GM18870 (cell line): ENCODE measurements around the gene PLCB4.

Experiments used
- ATAC-seq: cut with Tn5 transposase; IDR thresholded peaks from one replicate; pipeline ENCODE4 v1.9.1; 2021; ENCODE audit warnings: moderate library complexity; ENCODE audit not compliant: unreplicated experiment

The PLCB4 gene

DNA sequence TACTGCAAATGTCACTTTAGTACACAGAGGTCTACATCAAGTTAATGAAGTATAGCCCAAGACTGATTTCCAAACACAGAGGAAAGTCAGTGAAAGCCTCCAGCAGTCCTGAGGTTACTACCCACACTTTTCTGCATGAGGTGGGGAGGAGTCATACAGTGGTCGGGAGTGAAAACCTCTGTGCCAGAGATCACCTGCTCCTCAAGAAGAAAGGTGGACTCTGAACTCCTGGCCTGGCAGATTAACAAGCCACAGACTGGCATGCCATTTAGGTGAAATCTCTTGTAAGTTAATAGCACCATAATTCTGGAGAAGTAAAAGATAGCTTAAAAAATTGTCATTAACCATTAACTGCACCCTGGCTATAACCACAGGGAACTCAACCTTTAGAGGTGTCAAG lies 320.5 kb downstream of the PLCB4 start:
- no peak for ATAC-seq

DNA sequence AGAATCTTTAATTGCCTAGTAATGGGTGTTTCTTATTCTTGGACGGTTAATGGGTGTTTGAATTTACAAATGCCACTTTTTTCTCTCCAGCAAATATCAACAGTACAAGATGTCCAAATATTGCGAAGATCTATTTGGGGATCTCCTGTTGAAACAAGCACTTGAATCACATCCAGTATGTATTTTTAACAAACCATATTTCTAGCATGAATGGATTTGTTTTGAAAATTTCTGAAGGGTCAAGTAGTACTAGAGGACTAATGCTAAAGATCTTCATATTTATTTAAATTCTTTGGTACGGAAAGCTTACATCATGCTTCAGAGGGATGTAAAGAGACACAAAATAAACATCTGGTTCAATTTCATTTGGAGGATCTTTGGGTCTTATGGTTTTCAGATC lies 321.6 kb downstream of the PLCB4 start:
- ATAC-seq, result no peak

DNA sequence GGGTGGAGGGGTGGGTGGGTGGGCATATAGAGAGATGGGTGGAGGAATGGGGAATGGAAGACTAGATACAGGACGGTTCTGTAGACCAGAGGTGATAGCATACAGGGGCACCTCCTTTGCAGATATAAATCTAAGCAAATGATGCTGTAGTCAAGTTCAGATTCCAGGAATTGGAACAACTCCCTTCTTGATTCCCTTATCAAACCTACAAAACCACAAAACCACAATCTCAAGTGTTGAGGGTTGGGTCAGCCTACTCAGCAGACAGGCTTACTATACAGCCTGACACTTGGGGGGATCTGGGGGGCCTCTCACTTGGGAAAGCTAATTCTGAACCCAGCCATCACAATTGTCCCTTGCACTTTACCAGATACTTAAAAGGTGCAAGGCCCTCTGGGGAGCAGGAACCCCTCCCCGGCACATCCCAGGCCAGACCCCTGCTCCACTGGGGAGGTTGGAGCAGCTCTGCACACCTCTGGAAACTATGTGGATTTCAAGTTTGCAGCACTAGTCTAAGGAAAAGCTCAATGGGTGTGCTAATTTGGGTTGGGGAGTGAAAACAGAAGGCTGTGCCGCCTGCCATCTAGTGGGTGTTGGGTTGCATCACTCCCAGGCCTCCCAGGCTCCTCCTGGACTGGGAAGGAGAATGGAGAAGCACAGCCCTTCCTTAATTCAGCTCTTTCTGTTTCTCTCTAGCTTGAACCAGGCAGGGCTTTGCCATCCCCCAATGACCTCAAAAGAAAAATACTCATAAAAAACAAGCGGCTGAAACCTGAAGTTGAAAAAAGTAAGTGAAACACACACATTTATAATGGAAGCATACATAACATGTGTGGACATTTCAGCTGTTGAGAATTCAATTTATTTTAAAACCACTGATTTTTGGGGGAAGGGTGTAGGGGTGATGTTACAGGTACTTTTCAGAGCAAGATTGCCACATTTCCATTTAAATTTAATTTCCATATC lies 324.3 kb downstream of the PLCB4 start:
- ATAC-seq, result no peak

DNA sequence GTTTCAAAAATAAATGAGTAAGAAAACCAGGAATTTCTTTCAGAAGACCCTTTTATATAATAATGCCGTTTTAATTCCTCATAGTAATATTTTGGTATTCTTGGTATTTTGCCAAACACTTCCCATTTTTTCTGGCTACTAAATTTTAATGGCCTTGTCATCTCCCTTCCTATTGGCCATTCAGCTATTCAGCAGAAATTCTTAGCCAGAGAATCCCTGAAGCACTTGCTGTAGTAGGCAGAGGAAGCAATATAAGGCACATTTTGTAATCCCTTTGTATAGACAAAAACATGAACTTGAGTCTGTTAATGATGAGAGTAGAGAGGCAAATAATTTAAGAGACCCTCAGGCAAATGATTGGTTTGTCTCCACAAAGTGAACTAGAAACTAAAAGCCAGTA lies 327.1 kb downstream of the PLCB4 start:
- ATAC-seq, result no peak

DNA sequence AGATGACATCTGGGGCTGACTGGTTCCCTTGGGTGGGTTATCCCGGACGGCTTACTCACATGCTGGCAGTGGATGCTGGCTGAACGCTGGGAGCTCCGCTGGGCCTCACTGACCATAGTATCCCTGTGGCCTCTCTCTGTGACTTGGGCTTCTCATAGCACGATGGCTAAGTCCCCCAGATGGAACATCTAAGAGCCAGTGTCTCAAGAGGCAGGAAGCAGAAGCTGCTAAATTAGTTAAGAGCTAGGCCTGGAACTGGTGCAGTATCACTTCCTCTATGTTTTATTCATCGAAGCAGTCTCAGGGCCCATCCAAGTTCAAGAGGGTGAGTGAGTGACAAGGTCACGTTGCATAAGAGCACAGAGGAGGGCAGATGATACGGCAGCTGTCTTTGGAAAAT lies 329.0 kb downstream of the PLCB4 start:
- peak; percentile 91 for ATAC-seq

DNA sequence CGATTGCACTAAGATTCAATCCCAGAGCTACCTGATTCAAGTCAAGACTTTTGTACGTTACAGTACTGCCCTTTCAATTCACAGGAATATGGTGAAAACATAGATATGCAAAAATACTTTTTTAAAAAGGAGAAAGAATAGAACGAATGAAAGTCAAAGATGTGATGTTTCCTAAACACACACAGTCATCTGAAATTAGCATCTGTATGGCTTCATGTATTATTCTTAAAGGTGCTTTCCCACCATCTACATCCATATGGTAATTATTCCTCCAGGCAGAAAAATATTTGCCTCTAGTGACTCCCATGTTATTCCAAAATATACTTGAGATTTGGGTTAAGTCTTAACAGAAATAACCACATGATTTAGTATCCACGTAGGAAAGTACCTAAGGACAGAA lies 330.0 kb downstream of the PLCB4 start:
- no peak for ATAC-seq

DNA sequence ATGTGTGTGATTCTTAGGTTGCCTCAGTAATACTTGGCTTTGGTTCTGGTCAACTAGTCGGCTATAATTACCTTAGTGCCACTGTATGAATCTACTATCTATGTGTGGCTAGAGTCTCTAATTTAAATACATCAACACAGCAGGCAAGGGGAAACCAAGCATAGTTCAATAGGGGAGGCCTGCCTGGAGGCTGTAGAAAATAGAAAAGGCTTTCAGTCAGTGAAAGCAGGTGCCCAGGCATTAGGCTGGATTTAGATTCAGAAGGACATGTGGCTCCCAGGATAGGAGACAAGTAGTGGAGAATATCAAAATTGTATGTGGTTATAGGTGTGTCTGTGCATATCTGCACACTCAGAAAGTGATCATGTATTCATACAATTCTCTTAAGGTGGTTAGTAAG lies 330.4 kb downstream of the PLCB4 start:
- no peak for ATAC-seq

DNA sequence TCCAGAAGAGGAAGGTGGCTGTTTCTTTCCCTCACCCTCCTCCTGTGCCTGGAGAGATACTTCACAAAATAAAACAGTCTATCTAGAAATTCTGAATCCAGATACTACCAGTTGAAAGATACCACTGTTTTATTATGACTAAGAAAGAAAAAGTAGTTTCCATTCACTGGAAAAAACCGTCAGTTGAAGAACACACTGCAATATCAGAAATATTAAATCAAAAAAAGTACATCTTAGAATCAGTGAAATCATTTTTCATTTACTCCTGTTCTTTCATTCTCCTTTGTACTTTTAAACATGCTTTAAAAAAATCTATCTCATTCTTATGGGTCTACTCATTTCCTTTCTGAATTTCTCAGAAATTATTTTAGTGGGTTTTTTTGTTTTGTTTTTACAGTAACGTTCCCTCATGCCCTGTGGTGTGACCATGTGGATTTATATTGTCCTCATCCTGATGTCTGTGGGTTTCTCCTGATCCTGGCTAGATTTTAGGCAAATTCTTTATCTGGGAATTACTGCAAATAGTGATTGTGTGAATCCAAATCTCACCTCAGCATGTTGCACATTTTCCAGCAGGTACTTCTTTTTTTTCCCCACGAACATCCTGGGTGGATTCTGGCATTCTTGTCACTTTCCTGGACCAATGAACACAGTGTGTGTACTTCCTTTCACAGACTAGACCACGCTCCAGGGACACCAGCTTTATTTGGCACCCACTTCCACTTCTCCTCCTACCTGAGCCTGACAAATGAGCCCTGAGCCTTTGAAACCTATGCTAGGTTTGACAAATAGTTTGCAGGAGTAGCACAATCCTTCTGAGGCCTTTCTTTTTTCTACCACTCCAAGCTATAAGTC lies 331.5 kb downstream of the PLCB4 start:
- ATAC-seq, result no peak

DNA sequence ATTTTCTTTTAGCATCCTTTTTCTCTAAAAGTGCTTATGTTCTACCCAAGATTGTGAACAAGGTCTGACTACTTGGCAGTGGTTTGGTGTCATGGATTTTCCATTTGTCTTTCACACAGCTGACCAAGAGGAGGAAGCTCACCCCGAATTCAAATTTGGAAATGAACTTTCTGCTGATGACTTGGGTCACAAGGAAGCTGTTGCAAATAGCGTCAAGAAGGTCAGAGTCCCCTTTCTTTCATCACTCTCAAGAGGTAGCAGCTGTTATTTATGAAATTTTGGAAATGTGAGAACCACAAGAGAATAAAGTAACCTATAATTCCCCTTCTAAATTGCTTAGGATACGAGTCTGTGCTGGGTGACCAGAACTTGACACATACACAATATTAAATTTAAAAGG lies 332.5 kb downstream of the PLCB4 start:
- ATAC-seq, result no peak

DNA sequence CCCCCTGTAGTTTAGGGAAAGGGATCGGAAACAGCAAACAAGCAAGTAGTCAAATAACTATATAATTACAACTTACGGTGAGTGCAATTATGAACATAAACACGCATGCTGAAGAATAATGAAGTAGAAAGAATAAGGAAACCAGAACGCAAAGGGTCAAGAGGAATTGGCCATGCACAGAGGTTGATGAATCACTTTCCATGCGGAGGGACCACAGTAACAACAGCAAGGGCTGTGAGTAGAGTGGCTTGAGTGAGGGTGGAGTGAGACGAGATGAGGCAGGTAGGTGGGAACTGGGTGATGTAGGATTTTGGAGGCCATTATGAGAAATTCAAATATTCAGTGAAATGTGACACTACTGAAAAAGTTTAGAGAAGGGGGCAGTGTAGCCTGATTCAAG lies 333.3 kb downstream of the PLCB4 start:
- no peak for ATAC-seq

DNA sequence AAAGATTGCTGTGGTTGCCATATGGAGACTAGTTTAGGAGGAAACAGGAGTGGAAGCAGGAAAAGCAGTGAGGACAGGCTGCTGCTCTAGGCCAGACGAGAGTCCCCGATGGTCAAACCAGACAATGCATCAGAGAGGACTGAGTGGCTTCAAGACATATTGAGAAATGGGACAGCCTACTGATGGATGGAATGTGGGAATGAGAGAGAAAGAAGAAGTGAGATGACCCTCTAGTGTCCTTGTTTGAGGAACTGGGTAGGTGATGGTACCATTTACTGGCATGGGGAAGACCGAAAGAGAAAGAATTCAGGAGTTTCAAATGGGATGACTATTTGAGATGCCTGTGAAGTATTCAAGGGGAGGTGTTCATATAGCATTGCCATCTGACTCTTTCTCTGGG lies 333.7 kb downstream of the PLCB4 start:
- no peak for ATAC-seq

DNA sequence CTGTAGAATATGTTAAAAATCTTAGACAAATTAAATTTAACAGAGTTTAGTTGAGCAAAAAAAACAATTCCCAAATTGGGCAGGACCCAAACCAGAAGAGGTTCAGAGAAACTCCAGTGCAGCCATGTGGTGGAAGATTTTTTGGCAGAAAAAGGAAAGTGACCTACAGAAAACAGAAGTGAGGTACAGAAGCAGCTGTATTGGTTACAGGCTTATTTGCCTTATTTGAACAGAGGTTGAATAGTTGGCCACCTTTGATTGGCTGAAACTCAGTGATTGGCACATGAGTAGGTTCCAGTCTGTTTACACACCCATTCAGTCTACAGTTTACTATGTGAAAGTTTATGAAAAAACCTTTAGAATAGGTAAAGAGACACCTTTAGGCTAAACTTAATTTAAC lies 334.6 kb downstream of the PLCB4 start:
- ATAC-seq, result no peak

DNA sequence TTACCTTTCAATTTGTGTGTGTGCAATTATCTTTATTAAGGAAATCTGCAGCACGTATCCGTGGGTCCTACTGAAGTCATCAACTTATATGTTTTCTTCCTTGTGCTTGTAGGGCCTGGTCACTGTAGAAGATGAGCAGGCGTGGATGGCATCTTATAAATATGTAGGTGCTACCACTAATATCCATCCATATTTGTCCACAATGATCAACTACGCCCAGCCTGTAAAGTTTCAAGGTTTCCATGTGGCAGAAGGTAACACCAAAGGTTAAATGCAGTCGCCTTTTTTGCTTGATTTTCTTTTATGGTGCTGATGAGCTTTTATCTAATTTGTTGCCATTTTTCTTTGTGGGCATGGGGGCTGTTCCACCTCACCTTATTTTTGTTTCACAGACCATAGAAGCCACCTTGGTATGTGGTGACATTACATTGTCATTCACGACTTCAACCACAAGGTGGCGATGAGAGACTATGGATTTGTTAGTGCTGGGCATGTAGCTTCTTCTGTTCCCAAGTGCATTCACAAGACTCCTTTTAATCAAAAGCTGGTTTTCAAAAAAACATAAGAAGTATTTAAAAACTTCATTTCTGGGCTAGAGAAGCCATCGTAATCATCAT lies 339.0 kb downstream of the PLCB4 start:
- peak; percentile 74 for ATAC-seq

DNA sequence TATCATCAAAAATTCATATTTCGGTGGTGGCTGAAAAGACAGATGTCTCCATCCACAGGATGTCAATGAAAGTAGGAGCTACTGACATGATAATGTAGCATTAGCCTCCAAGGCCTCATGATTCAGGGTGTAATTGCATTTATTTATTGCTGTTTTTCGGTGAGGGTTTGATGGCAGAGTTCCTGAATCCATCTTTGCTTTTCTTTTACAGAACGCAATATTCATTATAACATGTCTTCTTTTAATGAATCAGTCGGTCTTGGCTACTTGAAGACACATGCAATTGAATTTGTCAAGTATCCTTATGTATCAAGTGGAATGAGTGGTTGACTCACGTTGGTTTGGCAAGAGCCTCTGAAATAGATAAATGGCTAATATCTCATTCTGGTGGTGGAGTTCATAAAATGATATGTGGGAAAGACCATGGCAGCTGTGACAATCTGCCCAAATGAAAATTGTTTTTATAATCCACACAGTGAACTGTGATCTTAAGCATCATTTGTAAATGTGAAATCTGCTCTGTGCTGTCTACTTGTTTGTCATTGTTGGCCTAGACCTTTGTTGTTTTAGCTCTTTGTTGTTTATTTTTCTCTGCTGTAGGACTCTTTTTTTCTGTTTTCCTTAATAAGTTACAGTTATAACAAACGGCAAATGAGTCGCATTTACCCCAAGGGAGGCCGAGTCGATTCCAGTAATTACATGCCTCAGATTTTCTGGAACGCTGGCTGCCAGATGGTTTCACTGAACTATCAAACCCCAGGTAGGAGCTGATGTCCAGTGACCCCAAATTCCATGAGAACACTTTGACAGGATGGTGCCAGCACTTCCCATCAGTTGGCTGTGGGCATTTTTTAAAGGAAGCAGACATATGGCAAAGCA lies 339.8 kb downstream of the PLCB4 start:
- peak; percentile 13 for ATAC-seq

DNA sequence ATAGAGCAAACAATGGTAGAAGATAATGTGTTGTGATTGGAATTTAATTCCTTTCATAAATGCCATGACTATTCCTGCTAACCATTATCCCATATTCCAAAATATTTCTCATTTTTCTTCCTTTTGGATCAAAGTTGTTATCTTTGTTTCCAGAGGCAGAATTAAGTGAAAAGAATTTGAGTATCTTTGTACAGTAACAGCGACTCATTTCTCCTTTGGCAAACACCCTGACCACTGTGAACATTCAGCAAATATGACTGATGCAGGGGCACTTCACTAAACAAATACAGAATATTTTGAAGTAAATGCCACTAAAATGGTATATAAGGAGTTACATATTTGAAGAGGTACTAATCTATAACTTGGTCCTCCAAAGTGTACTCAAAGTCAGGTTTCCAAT lies 340.5 kb downstream of the PLCB4 start:
- ATAC-seq, result no peak

DNA sequence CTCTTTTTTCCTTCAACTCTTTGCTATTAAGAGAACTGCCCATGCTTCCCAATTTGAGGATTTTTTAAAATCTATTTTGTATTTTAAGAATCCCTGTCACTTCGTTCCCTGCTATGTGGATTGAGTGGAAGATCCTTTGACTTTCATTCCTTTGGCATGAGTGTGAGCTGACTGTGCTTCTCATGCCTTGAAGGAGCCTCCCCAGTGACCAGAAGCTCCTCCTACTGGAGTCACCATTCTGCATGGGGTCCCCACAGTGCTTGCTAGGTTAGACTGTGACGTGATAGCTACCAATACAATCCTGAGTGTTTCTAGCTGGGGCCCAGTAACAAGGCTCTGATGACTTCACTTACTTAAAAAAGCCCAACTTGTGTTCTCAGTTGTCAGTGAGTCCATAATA lies 341.1 kb downstream of the PLCB4 start:
- ATAC-seq, result no peak

DNA sequence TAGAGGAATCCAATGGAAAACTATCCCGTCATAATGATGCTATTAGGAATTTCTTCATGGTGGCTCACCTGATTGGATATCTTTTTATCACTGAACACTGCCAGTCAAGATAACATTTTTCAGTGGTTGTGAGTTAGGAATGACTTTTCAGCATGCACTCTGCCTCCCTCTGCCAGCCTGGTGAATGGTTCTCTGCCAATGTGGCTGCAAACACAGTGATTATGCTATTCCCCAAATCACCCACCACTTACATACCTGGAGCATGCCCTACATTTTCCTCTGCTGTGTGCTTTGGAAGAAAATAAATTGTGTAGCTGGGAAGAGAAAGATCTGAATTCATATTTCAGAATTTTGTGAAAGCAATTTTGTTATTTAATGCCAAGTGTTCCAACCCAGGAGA lies 342.9 kb downstream of the PLCB4 start:
- no peak for ATAC-seq

DNA sequence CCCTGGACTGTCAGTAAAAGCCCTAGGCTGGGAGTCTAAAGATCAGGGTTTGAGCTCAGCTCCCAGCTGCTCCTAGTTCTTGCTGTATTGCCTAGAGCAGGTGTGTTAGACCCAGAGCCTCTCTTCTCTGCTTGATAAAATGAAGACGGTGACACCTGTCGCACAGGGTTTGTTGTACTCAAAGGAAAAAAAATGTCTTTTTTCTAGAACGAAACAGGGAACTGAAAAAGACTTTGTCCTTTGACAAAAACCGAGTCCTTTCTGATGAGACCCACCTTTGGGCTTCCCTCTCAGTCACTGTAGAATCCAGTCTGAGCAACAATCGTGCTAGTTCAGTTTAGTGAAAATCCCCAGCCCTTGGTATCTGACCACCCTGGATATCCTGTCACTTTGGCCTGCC lies 343.4 kb downstream of the PLCB4 start:
- peak; percentile 84 for ATAC-seq

DNA sequence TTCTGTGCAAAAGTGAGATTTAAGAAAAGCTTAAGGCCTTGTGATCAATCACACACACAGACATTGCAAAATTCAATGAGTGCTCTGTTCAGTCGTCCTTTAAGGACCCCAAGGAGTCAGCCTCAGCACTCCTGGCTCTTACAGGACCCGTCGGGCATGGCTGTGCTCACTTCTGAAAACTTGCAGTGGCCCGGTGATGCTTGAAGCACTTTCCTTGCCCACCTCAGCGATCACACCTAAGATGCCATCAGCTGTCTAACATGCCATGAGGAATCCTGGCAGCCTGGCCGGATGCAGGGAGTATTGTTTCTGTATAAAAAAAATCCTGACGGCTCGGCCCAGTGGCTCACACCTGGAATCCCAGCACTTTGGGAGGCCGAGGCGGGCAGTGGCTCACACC lies 344.1 kb downstream of the PLCB4 start:
- no peak for ATAC-seq

DNA sequence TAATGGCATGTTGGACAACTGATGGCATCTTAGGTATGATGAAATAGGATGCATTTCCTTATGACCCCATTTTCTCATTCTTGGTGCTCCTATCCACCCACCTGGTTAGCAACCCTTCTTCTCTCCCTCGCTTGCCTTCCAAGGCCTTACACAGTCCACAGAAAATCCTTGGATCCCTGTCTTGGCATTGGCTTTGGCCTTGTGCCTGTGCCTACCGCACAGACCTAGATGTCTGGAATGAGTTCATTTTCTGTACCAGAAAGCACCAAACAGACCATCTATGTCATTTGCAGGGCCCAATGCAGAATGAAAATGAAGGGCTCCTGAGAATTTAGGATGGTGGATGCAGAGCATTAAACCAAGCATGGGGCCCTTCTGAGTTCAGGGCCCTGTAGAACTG lies 346.5 kb downstream of the PLCB4 start:
- ATAC-seq, result no peak

DNA sequence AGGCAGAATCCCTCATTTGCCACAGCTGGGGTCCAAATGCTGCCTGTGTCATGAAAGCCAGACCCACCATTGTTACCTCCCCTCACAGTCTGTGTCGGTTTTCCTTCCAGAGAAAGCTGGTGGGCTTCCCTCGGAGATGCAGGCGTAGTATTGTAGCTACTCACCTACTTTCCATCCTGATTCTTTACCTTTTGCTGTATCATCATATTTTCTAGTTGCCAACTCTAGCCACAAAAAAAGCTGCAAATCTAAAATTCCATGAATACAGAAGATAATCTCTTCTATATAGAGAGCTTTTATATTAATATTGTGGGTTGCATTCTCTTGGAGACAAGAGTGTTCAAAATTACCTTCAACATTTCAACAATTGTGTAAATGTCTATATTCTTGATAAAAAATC lies 347.5 kb downstream of the PLCB4 start:
- no peak for ATAC-seq
